Stimulated activated CD8-positive, alpha-beta memory T cell treated with anti-CD3 and anti-CD28 coated beads, Interleukin-4, amount 100 ng/mL, for 24 hours (primary cell): ENCODE data around the gene RNF220.
A peak's percentile ranks its signal among the peaks of the same experiment; 100 is the strongest.
"Not testable (repeated sequence)": the region's sequence is repeated elsewhere in the genome, so short reads cannot be mapped to it uniquely, and the experiment has no call there.

Experiments used
- DNase-seq: peaks from one replicate; pipeline ENCODE4 v3.0.0-alpha.2; 2020; ENCODE audit warnings: low read depth

RNF220 gene

GRCh38 chr1:44654621-44655187, 249.6 kb downstream of the RNF220 start:
- DNase-seq: no peak

DNA sequence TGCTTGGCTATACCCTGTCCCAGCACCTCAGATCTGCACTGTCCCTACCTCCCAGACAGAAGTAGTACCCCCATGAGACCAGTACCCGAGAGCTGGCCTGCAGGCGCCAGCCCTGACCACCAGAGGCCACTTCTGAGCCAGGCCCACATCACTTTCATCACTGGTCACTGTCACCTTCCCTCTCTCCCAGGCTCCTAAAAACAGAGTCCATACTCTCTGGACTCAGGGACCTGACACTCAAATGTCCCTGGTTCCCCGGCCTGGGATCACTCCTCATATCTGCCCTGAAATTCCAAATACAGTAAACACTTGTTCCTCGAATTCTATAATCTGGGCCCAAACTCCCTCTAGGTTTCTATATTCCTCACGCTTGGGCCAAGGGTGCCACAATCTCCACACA, 250.6 kb downstream of the RNF220 start:
- no peak for DNase-seq

DNA sequence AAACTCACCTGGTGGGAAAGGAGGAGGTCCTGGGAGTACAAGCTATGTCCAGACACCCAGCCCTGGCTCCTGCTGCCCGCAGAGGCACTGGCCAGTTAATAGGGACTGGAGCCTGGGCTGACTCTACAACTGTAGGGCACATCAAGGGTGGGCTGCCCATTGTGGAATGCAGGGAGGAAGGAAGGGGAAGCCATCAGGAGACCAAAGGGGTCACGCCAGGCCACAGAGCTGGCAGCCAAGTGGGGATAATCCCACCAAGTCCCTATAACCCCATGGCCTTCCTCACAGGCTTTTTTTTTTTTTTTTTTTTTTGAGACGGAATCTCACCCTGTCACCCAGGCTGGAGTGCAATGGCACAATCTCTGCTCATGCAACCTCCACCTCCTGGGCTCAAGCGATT, 254.5 kb downstream of the RNF220 start:
- DNase-seq: no peak

DNA sequence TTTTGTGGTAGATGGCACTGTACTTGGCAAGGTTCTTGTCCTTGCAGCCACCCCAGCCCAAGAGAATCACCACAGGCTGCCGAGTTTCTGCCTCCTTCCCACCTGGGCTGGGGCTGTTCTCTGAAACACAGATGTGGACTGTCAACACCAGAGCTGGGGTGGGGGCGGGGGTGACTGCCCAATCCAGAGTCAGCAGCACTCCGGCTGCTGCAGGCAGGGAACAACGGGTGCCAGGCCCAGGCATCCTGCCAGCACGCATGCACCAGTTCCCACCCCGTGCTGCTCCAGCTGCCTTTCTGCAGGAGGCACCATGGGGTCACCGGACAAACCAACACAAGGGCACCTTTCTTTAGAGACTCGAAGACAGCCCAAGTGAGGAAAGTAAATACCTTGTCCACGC, 255.1 kb downstream of the RNF220 start:
- DNase-seq: no peak

DNA sequence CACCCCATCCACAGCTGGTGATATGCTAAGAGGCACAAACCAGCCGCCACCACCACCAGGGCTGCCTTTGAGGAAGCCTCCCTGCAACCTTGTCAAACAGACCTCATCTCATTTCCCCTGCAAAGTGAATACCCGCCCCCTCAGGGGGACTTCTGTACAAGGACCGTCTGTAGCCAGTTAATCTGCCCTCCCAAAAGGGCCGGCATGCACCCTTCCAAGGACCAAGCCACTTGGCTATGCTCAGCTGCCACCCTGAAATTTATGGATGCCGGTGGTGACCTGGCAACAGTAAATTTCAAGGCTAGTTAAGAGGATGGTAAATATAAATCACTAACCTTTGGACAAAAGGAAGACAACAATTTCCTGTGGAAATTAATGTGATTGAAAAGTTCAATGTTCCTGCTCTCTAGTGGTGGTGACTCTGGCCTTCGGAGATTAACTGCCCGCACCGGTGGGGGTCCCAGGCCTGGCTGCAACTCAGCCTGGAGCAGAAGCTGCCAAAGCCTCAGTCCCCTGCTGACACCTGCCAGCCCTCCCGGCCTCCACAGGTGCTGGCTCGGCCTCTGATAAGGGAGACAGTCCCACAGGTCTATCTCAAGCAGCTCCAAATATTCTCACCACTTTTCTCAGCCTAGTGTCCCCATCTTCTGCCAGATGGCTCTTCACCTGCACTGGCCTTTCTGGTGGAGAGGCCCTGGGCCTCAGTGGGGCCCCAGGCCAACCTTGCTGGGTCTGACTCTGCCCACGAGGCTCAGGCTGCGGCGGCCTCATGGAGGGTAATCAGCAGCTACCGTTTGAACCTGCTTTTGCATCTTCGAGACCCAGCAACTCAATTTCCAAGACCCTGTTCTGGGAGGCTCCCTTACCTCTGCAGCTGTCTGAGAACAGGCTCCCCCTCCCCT, 257.0 kb downstream of the RNF220 start:
- DNase-seq: no peak

DNA sequence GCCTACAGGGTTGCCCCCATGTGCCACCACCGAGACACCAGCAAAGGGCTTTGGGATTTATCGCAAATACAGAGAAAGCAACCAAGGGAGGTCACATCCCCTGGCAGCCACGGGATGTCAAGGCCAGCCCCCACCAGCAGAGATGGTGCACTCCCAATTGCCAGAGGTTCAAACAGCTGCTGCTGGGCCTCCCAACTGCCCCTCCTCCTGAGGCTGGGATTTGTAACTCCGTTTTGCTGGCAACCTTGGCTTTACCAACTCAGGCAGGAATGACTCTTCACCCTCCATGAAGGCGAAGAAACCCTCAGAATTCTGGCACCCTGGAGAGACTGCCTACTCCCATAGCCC, 257.6 kb downstream of the RNF220 start:
- DNase-seq: no peak

GRCh38 chr1:44663417-44663816, 258.4 kb downstream of the RNF220 start:
- DNase-seq: no peak

DNA sequence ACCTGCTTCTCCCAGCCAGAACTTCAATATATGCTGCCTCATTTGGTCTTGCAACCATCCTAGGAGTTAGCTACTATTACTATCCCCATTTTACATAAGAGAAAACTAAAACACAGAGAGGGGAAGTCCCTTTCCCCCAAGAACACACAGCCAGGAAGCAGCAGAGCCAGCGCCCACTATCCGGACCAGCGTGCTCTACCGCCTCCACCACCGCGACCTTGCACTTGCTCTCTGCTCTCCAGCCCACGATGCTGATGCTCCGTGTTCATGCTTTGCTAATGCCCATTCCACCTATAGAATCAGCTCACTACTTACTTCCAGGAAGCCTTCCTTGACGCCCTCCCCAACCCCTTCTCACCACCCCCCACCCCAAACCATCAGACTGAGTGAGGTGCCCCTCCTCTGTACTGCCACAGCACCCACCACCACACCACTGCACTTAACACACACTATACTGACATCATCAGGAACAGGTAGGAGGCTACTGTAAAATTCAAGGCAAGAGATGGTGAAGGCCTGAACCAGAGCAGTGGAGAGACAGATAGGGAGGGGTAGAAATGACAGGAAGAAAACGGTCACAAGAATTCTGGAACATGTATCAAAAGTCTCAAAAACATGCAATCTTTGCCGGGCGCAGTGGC, 259.8 kb downstream of the RNF220 start:
- peak; percentile 33 for DNase-seq

- DNase-seq: not testable (repeated sequence)
Observed at GRCh38 chr1:44666719-44667118, 261.7 kb downstream of the RNF220 start.

- no peak for DNase-seq
Observed at GRCh38 chr1:44670751-44671640, 265.9 kb downstream of the RNF220 start.

- no peak for DNase-seq
Observed at GRCh38 chr1:44672254-44672955, 267.4 kb downstream of the RNF220 start.

GRCh38 chr1:44672961-44673674, 268.1 kb downstream of the RNF220 start:
- no peak for DNase-seq

- DNase-seq: no peak
Observed at GRCh38 chr1:44673675-44674112, 268.6 kb downstream of the RNF220 start.

GRCh38 chr1:44674113-44675000, 269.3 kb downstream of the RNF220 start, which contains the start of the genes ARMH1 and TMEM53:
Gene ARMH1, plus strand, starts transcription at chr1:44674714. Its CDS starts 14,984 bp downstream, at chr1:44689698.
Gene TMEM53, minus strand, starts transcription at chr1:44674481. Its CDS starts 90 bp downstream, at chr1:44674391.
- peak; percentile 93 for DNase-seq

DNA sequence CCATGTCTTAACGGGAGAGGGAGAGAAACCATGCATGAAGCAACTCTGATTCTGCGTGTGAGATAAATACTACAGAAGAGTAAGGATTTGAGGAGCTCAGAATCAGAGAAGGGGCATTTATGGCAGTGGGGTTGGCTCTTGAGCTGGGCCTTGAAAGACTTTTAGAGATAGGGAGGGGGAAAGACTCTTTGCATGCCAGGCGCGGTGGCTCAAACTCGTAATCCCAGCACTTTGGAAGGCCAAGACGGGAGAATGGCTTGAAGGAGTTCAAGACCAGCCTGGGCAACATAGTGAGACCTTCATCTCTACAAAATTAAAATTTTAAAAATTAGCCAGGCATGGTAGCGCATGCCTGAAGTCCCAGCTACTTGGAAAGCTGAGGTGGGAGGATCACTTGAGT, 270.1 kb downstream of the RNF220 start:
- no peak for DNase-seq

- DNase-seq: no peak
Observed at GRCh38 chr1:44676484-44677200, 271.6 kb downstream of the RNF220 start.

GRCh38 chr1:44677201-44677766, 272.2 kb downstream of the RNF220 start:
- DNase-seq: no peak

- DNase-seq: no peak
Observed at GRCh38 chr1:44678120-44678519, 273.1 kb downstream of the RNF220 start.

DNA sequence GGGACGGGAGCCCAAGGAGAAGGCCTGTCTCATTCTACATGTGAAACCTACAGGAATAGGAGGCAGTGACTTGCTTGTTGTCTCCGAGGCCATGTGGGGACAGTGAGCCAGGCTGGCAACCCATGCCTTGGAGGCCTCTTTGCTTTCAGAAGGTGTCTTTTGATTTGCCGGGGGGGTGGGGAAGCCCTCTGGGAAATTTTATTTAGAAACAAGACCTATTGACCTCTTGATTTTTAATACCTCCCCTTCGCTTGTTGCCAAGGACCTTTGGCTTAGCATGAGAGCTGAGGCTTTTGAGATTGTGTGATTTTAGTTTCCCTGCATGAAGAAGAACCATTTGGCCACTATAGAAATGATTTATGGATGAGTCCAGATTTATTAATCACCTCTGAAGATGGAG, 273.6 kb downstream of the RNF220 start:
- no peak for DNase-seq
